Measurements from ENCODE around the gene GRIK1. TPM values are rescaled to one million over a fixed set of nuclear protein-coding genes. Genes with fewer than 3 reads are reported as not detected.

GRIK1 gene
- total and polyA plus RNA-seq, 4 donors, result not detected

DNA sequence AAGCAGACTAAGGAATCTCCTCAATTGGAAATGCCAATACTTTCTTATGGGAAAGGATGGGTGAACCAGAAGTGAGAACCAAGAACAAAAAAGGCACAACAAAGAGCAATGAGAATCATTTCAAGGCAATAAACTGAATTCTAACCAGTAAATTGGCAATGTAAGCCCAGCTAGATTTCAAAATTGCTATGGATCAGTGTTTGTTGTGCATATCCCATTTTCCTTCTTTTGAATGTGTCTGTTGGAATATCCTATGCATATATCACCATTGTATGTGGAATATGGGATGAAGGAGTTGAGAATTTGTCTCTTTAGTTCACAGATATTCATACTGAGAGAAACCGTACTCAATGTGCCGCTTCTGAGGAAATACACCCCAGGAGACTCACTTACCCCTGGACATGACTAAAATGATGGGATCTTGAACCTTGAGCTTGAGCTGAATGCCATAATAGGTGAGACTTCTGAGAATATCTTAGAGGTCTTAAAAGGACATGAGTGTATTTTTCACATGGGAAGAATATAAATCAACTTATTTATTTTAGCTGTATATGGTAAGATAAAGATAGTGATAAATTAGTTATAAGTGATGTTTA, 425.0 kb downstream of the GRIK1 start:
- WGBS, 2 donors, result 97 to 100% methylated on average over 2 of the region's 2 CpGs
- Histone ChIP-seq H3K27me3 (ENCODE audit: control insufficient read depth in 1 of 2, insufficient read depth in 2 of 2, low read length in 1 of 2) (no peaks in the 10 kb centered on the region), H3K9me3 (ENCODE audit: control insufficient read depth, low read length) (no peaks in the 10 kb centered on the region), H3K36me3 (ENCODE audit: control insufficient read depth in 1 of 2, insufficient read depth in 2 of 2, low read length in 1 of 2) (no peaks in the 10 kb centered on the region), H3K4me1 (ENCODE audit: control insufficient read depth in 1 of 2, insufficient read depth in 2 of 2, low read length in 2 of 2) (no peaks in the 10 kb centered on the region), H3K4me3 (ENCODE audit: low read length in 2 of 2) (no peak overlapping the region), H3K27ac (ENCODE audit: low read depth in 1 of 2, low read length in 2 of 2) (no peak overlapping the region)
- no peak for DNase-seq
- intact Hi-C loops (cut with DNase I), result no loop called here
- ATAC-seq (ENCODE audit: low FRiP score), result no peak

- Histone ChIP-seq H3K27me3 (ENCODE audit: control insufficient read depth in 1 of 2, insufficient read depth in 2 of 2, low read length in 1 of 2) (no peaks in the 10 kb centered on the region), H3K9me3 (ENCODE audit: control insufficient read depth, low read length) (no peaks in the 10 kb centered on the region), H3K4me3 (ENCODE audit: low read length in 2 of 2) (no peak overlapping the region), H3K27ac (ENCODE audit: low read depth in 1 of 2, low read length in 2 of 2) (no peak overlapping the region), H3K36me3 (ENCODE audit: control insufficient read depth in 1 of 2, insufficient read depth in 2 of 2, low read length in 1 of 2) (no peaks in the 10 kb centered on the region), H3K4me1 (ENCODE audit: control insufficient read depth in 1 of 2, insufficient read depth in 2 of 2, low read length in 2 of 2) (no peaks in the 10 kb centered on the region)
- intact Hi-C loops (cut with DNase I), result no loop called here
- no peak for DNase-seq
- 92 to 97% methylated on average over 1 of the region's 1 CpG for WGBS, 2 donors
- no peak for ATAC-seq (ENCODE audit: low FRiP score)
Measured at GRCh38 chr21:29513535-29513934, 426.3 kb downstream of the GRIK1 start.

- 86 to 92% methylated on average over 4 of the region's 4 CpGs for WGBS, 2 donors
- DNase-seq, result no peak
- Histone ChIP-seq H3K4me1 (ENCODE audit: control insufficient read depth in 1 of 2, insufficient read depth in 2 of 2, low read length in 2 of 2) (no peaks in the 10 kb centered on the region), H3K4me3 (ENCODE audit: low read length in 2 of 2) (no peak overlapping the region), H3K36me3 (ENCODE audit: control insufficient read depth in 1 of 2, insufficient read depth in 2 of 2, low read length in 1 of 2) (no peaks in the 10 kb centered on the region), H3K27ac (ENCODE audit: low read depth in 1 of 2, low read length in 2 of 2) (no peak overlapping the region), H3K27me3 (ENCODE audit: control insufficient read depth in 1 of 2, insufficient read depth in 2 of 2, low read length in 1 of 2) (no peaks in the 10 kb centered on the region), H3K9me3 (ENCODE audit: control insufficient read depth, low read length) (no peaks in the 10 kb centered on the region)
- intact Hi-C loops (cut with DNase I), result no loop called here
- ATAC-seq (ENCODE audit: low FRiP score), result no peak
Measured at GRCh38 chr21:29511096-29511495, 428.7 kb downstream of the GRIK1 start.

- DNase-seq (no peak), ATAC-seq (ENCODE audit: low FRiP score) (no peak)
- Histone ChIP-seq H3K9me3 (ENCODE audit: control insufficient read depth, low read length) (no peaks in the 10 kb centered on the region), H3K4me3 (ENCODE audit: low read length in 2 of 2) (no peak overlapping the region), H3K36me3 (ENCODE audit: control insufficient read depth in 1 of 2, insufficient read depth in 2 of 2, low read length in 1 of 2) (no peaks in the 10 kb centered on the region), H3K27ac (ENCODE audit: low read depth in 1 of 2, low read length in 2 of 2) (no peak overlapping the region), H3K4me1 (ENCODE audit: control insufficient read depth in 1 of 2, insufficient read depth in 2 of 2, low read length in 2 of 2) (no peaks in the 10 kb centered on the region), H3K27me3 (ENCODE audit: control insufficient read depth in 1 of 2, insufficient read depth in 2 of 2, low read length in 1 of 2) (no peaks in the 10 kb centered on the region)
- intact Hi-C loops (cut with DNase I), result no loop called here
- WGBS, 2 donors, result 74 to 82% methylated on average over 6 of the region's 6 CpGs
Measured at GRCh38 chr21:29509121-29509520, 430.7 kb downstream of the GRIK1 start.

DNA sequence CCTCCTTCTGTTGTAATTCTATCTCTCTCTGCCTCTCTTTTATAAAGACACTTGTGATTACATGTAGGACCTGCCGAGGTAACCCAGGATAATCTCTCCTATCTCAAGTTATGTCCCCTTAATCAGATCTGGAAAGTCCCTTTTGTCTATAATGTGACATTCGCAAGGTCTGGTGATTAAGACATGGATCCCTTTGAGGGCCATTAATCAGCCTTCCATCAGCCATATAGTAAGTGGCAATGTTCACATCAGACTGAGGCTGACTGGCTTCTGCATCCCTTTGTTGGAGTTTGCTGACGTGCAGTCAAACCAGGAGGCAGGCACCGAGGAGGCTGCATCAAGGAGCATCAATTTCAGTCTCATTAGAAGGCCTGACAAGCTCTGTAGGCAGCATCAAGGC, 431.5 kb downstream of the GRIK1 start:
- no peaks in the 10 kb centered on the region for H3K27me3 ChIP-seq (ENCODE audit: control insufficient read depth in 1 of 2, insufficient read depth in 2 of 2, low read length in 1 of 2)
- DNase-seq (no peak), ATAC-seq (ENCODE audit: low FRiP score) (no peak)
- no peak overlapping the region for H3K4me3 ChIP-seq (ENCODE audit: low read length in 2 of 2)
- intact Hi-C loops (cut with DNase I), result no loop called here
- no peaks in the 10 kb centered on the region for H3K36me3 ChIP-seq (ENCODE audit: control insufficient read depth in 1 of 2, insufficient read depth in 2 of 2, low read length in 1 of 2)
- 72 to 78% methylated on average over 4 of the region's 4 CpGs for WGBS, 2 donors
- H3K27ac ChIP-seq (ENCODE audit: low read depth in 1 of 2, low read length in 2 of 2), result no peak overlapping the region
- H3K9me3 ChIP-seq (ENCODE audit: control insufficient read depth, low read length), result no peaks in the 10 kb centered on the region
- no peaks in the 10 kb centered on the region for H3K4me1 ChIP-seq (ENCODE audit: control insufficient read depth in 1 of 2, insufficient read depth in 2 of 2, low read length in 2 of 2)

DNA sequence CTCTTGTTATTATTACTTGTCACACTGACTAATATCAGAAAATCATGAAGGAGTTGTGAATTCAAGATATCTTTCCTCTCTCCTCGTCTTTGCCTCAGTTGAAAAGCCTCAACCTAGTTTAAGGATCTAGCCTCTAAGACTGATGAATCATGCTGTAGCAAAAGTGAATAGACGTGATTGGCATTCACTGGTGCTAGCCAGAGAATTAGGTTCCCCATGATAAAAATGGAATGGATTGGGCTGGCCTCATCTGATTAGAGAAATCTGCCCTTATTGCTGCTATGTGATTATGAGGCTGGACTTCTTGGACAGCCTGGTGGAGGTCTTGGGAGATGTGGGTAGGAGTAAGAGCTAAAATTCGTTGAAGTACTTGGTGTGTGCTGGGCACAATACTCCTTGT, 432.8 kb downstream of the GRIK1 start:
- Histone ChIP-seq H3K27ac (ENCODE audit: low read depth in 1 of 2, low read length in 2 of 2) (no peak overlapping the region), H3K4me3 (ENCODE audit: low read length in 2 of 2) (no peak overlapping the region), H3K4me1 (ENCODE audit: control insufficient read depth in 1 of 2, insufficient read depth in 2 of 2, low read length in 2 of 2) (no peaks in the 10 kb centered on the region), H3K36me3 (ENCODE audit: control insufficient read depth in 1 of 2, insufficient read depth in 2 of 2, low read length in 1 of 2) (no peaks in the 10 kb centered on the region), H3K9me3 (ENCODE audit: control insufficient read depth, low read length) (no peaks in the 10 kb centered on the region), H3K27me3 (ENCODE audit: control insufficient read depth in 1 of 2, insufficient read depth in 2 of 2, low read length in 1 of 2) (no peaks in the 10 kb centered on the region)
- 73 to 76% methylated on average over 3 of the region's 3 CpGs for WGBS, 2 donors
- ATAC-seq (ENCODE audit: low FRiP score) (no peak), DNase-seq (no peak)
- intact Hi-C loops (cut with DNase I), result no loop called here

DNA sequence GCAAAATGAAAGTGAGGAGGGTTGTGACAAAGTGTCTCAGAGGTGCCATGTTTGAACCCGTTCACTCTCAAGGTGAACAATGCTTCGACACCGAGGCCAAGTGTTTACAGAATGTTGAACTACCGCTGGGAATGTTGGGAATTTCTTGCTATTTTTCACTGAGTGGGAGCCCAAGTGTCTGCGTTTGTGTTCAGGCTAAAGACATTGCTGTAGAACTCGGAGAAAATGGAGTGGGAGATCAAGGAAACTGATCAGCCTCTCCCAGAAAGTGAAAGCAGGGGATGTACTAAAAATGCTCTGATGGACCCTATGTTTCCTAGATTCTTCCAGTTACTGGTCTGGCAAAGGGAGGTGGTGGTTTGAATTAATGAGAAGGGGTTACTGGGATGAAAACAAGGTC, 433.6 kb downstream of the GRIK1 start:
- ATAC-seq (ENCODE audit: low FRiP score) (no peak), DNase-seq (no peak)
- no peaks in the 10 kb centered on the region for H3K4me1 ChIP-seq (ENCODE audit: control insufficient read depth in 1 of 2, insufficient read depth in 2 of 2, low read length in 2 of 2)
- no peaks in the 10 kb centered on the region for H3K27me3 ChIP-seq (ENCODE audit: control insufficient read depth in 1 of 2, insufficient read depth in 2 of 2, low read length in 1 of 2)
- no peaks in the 10 kb centered on the region for H3K36me3 ChIP-seq (ENCODE audit: control insufficient read depth in 1 of 2, insufficient read depth in 2 of 2, low read length in 1 of 2)
- WGBS, 2 donors, result 44 to 56% methylated on average over 6 of the region's 6 CpGs
- H3K27ac ChIP-seq (ENCODE audit: low read depth in 1 of 2, low read length in 2 of 2), result no peak overlapping the region
- H3K4me3 ChIP-seq (ENCODE audit: low read length in 2 of 2), result no peak overlapping the region
- no peaks in the 10 kb centered on the region for H3K9me3 ChIP-seq (ENCODE audit: control insufficient read depth, low read length)
- intact Hi-C loops (cut with DNase I), result no loop called here

- WGBS, 2 donors, result 43 to 57% methylated on average over 3 of the region's 3 CpGs
- Histone ChIP-seq H3K9me3 (ENCODE audit: control insufficient read depth, low read length) (no peaks in the 10 kb centered on the region), H3K4me3 (ENCODE audit: low read length in 2 of 2) (no peak overlapping the region), H3K27ac (ENCODE audit: low read depth in 1 of 2, low read length in 2 of 2) (no peak overlapping the region), H3K36me3 (ENCODE audit: control insufficient read depth in 1 of 2, insufficient read depth in 2 of 2, low read length in 1 of 2) (no peaks in the 10 kb centered on the region), H3K4me1 (ENCODE audit: control insufficient read depth in 1 of 2, insufficient read depth in 2 of 2, low read length in 2 of 2) (no peaks in the 10 kb centered on the region), H3K27me3 (ENCODE audit: control insufficient read depth in 1 of 2, insufficient read depth in 2 of 2, low read length in 1 of 2) (no peaks in the 10 kb centered on the region)
- DNase-seq, result no peak
- intact Hi-C loops (cut with DNase I), result no loop called here
- ATAC-seq (ENCODE audit: low FRiP score), result no peak
Measured at GRCh38 chr21:29504751-29505321, 435.0 kb downstream of the GRIK1 start.

DNA sequence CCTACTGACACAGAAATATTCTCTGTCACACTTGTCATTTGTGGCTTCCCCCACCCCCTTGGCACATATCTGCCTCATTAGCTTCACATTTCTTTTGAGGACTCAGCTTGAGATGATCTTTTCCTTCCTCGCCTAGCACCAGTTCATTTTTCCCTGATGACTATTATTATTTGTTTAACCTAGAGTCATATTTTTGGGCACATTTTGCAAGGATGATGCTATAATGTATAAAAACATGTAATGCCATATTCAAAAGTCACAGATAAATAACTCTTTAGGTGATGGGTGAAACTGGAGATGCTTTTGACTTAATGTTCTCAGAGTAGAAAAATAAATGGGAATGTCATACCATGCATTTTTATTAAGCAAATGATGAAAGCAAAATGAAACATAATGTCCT, 438.3 kb downstream of the GRIK1 start:
- Histone ChIP-seq H3K4me1 (ENCODE audit: control insufficient read depth in 1 of 2, insufficient read depth in 2 of 2, low read length in 2 of 2) (no peaks in the 10 kb centered on the region), H3K27ac (ENCODE audit: low read depth in 1 of 2, low read length in 2 of 2) (no peak overlapping the region), H3K27me3 (ENCODE audit: control insufficient read depth in 1 of 2, insufficient read depth in 2 of 2, low read length in 1 of 2) (no peaks in the 10 kb centered on the region), H3K9me3 (ENCODE audit: control insufficient read depth, low read length) (peaks cover 4% of the 10 kb centered on the region), H3K4me3 (ENCODE audit: low read length in 2 of 2) (no peak overlapping the region), H3K36me3 (ENCODE audit: control insufficient read depth in 1 of 2, insufficient read depth in 2 of 2, low read length in 1 of 2) (no peaks in the 10 kb centered on the region)
- ATAC-seq (ENCODE audit: low FRiP score) (no peak), DNase-seq (no peak)
- 59 to 64% methylated on average over 1 of the region's 1 CpG for WGBS, 2 donors
- intact Hi-C loops (cut with DNase I), result no loop called here
